ENCODE data around the gene MEGF6.

MEGF6 gene

DNA sequence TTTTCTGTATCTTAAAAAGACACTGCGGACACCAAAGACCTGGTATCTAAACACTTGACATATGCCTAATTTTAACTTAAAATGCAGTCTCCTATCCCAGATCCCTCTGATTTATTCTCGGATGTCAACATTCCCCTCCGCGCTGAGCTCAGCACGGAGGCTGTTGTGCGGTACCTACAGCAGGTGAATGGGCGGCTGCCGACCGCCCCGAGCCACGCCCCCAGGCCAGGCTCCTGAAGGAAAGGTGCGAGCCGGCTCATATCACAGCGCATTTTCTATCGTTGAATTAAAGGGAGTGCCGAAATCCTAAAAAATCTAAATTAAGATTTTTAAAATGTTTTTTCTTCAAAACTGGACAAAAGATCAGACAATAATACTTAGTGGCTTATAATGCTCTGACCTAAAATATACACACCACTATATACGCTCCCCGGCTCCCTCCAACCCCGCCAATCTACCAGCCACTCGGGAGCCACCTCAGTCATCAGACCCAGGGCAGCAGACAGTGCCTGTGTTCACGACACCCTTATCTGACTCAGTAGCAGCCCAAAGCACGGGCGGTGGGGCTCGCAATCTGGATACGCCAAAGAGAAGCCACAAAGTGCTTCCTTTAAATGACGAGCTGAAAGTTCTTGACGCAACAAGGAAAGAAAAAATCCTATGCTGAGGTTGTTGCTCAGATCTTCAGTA lies 34.5 kb upstream of the MEGF6 start:
- no peak for DNase-seq (ENCODE audit: low read depth)

DNA sequence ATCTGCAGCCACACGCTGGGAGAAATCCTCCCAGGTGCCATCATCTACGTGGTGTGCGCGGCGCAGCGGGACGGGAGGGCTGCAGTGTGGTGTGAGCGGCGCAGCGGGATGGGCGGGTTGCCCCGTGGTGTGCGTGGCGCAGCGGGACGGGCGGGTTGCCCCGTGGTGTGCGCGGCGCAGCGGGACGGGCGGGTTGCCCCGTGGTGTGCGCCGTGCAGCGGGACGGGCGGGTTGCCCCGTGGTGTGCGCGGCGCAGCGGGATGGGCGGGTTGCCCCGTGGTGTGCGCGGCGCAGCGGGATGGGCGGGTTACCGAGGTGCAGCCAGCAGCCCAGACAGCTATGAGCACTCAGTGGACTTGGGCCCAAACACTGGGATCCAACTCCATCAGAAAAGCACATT lies 33.9 kb upstream of the MEGF6 start:
- DNase-seq (ENCODE audit: low read depth) = no peak

DNA sequence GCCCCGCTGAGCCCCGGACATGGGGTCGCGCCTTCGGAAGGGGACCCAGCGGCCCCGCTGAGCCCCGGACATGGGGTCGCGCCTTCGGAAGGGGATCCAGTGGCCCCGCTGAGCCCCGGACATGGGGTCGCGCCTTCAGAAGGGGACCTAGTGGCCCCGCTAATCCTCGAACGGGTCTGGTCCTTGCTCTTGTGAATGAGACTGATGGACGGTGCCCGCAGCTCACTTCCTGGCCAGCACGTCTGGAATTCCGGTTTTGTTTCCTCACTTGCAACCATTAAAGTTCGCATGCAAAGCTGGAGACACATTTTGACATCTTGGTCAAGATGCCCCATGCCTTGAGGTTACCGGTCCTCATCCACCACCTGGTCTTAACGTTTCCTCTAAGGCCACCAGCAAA lies 33.0 kb upstream of the MEGF6 start:
- DNase-seq (ENCODE audit: low read depth) = no peak

DNA sequence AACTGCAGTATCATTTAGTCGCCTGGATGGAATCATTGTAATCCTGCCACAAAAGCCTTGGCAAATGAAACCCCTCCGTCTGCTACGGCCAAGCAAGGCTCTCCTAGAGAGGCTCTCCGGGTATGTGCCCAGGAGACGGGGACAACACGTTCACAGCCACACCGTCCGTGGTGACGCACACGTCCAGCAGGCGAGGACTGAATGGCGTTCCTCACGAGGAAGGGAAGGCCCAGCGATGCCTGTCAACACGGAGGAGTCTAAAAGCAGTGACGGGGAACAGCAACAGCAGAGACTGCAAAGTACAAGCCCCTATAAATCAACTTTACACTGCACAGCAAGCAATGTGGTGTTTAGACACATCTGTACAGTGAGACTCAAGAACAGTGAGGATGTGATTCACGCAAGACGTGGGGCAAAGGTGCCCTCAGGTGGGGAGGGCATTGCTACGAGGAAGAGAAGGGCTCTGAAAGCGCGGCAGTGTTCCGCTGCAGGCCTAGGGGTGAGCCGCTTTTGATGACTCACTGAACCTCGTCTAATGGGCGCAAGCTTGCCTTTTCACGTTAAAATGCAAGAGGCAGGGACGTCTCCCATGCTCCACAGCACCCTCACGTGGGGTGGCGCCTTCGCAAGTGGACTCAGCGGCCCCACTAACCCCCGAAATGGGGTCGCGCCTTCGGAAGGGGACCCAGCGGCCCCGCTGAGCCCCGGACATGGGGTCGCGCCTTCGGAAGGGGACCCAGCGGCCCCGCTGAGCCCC lies 31.8 kb upstream of the MEGF6 start:
- DNase-seq (ENCODE audit: low read depth) = no peak

DNA sequence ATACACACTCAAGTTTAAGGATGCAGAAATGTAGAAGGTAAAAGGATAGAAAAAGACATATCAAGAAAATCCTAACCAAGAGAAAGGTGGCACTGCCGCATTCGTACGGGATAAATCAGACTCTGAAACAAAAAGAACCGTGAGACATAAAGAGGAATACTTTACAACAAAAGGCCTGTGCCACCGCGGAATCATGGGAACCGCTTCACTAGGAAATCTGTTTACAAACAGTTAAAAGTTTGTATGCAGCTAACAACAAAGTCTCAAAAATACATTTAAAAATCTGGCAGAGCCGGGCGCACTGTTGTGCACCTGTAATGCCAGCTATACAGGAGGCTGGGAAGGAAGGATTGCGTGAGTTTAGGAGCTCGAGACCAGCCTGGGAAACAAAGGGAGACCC lies 30.5 kb upstream of the MEGF6 start:
- no peak for DNase-seq (ENCODE audit: low read depth)

DNA sequence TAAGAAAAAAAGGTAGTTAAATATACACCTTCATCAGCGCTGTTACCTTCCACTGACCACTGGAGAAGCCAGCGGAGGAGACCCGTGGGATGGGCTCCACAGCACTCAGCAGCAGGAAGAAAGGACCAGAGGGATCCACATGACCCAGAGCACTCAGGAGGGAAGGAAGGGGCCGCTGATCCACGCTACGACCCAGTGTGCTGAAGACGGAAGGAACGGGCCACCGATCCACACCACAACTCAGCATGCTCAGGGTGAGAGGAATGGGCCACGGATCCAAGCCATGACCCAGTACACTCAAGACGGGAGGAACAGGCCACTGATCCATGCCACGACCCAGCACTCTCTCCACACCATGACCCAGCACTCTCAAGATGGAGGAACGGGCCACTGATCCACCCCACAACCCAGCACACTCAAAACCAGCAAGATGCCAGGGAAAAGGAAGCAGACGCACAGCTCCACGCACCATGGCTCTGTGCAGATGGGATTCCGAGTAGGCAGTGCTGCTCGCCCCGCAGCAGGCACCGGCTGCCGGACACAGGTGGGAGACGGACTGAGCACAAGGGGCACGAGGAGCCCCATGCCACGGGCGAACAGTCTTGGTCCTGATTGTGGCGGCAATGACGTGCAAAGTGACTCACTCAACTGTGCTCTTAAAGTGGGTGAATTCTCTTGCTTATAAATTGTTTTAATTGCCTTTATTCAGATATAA lies 29.9 kb upstream of the MEGF6 start:
- DNase-seq (ENCODE audit: low read depth) = no peak

DNA sequence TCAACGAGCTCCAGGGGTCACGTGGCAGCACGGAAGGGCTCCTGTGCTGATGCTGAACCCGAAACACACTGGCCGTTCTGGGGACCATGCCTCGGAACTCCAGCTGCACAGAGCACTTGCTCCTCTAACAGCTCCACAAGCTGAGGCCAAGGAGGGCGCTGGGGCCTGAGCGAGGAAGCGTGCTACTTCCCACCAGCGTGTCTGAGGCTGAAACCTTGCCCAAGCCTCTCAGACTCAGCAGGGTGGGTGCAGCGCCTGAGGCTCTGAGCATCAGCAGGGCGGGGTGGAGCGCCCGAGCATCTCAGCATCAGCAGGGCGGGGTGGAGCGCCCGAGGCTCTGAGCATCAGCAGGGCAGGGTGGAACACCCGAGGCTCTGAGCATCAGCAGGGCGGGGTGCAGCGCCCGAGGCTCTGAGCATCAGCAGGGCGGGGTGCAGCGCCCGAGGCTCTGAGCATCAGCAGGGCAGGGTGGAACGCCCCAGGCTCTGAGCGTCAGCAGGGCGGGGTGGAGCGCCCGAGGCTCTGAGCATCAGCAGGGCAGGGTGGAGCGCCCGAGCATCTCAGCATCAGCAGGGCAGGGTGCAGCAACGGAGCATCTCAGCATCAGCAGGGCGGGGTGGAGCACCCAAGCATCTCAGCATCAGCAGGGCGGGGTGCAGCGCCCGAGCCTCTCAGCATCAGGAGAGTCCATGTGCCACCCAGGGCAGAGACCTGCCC lies 29.0 kb upstream of the MEGF6 start:
- DNase-seq (ENCODE audit: low read depth) = no peak

DNA sequence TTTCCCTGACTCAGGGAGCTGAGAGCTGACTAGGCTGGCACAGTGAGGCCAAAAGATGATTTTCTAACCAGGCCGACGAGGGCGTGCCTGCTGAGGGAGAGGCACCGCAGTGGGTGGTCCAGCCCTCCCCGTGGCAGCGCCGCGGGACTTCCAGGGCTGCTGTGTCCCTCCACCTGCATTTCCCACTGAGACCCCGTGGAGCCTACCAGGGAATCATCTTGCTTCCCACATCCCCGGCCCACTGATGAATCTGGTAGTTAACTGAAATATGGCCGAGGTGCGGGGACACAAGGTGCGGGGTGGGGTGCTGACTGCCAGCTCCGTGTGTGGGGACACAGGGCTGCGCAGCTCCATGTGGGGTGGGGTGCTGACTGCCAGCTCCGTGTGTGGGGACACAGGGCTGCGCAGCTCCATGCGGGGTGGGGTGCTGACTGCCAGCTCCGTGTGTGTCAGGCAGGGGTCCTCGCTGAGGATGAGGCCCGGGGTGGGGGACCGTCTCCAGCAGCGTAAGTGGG lies 28.1 kb upstream of the MEGF6 start:
- DNase-seq (ENCODE audit: low read depth) = no peak

DNA sequence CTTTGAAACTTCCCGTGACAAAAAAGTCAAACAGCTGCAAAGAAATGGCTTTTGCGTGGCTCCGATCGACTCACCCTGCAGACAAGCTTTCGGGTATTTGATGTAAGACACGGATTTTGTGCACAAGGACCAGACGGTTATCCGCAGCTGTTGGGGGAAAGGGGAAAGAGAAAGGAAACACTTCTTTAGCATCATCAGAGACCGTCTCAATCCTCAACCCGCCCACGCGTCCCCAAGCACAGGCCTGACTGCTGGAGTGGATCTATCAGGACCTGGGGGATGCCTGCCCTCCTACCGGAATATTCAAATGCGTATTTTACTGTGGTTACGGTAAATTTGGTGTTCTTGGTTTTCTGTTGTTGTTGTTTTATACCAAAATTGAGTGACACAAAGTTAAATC lies 27.4 kb upstream of the MEGF6 start:
- no peak for DNase-seq (ENCODE audit: low read depth)

DNA sequence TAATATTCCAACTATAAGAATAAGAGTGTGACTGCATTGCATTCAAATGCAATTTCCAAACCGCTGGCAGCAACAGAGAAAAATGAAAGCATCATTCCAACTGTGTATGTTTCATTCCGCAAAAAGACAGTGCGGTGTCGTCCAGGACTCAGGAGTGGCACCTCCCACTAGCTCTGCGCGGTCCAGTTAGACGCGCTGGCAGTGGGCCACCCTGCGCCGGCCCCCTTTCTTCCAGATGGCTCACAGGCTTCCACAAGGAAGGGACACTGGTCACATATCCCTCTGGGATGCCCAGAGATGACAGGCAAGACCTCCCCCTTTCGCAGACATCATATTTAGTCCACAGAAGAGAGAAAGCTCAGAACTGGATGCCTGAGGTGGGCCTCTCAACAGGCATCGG lies 26.7 kb upstream of the MEGF6 start:
- DNase-seq (ENCODE audit: low read depth) = no peak

DNA sequence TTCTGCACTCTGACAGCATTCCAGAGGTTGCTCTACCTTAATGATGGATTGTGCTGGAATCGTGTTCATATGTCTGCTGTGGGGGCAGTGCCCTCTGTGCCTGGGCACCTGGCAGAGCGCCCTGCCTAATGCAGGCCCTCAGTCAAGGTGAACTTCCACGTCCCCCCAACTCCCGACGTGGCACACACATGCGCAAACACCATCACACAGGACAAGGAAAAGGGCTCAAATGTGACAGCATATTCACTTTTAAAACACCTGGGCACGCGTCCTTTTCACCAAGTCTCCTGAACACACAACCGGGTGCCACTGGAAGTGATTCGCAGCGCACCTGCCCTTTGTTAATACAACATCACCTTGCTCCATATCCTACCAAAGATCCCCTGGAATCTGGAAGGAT lies 25.2 kb upstream of the MEGF6 start:
- no peak for DNase-seq (ENCODE audit: low read depth)

DNA sequence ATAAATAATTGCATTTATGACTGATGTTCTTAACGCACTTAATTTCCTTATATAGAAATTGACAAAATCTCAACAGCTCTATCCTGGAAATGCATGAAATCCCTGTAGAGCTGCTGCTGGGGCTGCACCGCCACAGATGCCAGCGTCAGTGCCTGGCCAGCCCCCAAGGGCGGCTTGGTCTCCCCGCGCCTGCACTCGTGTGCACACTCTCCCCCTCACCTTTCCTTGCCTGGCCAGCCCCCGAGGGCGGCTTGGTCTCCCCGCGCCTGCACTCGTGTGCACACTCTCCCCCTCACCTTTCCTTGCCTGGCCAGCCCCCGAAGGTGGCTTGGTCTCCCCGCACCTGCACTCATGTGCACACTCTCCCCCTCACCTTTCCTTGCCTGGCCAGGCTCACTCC lies 24.8 kb upstream of the MEGF6 start:
- DNase-seq (ENCODE audit: low read depth) = no peak

DNA sequence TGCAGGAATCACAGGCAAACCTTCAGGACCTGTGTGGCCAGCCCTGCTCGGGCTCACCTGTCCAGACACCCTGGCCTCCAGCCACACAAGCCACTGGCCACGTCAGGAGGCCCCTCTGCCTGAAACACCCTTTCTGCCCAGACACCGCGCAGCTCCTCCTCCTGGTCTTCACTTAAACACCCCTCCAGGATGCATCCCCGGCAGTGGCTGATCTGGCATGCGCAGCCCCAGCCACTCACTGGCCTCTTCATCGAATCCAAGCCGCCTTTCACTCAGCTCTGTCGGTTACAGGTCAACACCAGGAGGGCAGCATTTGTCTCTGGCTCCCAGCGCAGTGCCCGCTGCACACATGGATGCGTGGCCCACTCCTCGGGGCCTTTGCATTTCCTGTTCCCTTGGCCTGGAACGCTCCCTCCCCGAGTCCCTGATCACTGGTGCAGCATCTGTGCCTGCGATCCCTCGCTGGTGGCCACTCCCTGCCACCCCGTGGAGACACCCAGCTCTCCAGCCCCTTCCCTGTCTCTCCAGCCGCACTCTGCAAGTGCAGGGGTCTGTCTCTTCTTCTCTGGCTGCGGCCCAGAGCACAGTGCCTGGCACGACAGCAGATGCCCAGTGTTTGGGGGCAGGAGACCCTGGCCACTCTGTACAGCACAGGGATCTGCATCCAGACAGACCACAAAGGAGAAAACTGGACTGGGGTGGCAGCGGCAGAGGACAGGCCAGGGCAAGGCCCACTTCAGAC lies 22.9 kb upstream of the MEGF6 start:
- no peak for DNase-seq (ENCODE audit: low read depth)

DNA sequence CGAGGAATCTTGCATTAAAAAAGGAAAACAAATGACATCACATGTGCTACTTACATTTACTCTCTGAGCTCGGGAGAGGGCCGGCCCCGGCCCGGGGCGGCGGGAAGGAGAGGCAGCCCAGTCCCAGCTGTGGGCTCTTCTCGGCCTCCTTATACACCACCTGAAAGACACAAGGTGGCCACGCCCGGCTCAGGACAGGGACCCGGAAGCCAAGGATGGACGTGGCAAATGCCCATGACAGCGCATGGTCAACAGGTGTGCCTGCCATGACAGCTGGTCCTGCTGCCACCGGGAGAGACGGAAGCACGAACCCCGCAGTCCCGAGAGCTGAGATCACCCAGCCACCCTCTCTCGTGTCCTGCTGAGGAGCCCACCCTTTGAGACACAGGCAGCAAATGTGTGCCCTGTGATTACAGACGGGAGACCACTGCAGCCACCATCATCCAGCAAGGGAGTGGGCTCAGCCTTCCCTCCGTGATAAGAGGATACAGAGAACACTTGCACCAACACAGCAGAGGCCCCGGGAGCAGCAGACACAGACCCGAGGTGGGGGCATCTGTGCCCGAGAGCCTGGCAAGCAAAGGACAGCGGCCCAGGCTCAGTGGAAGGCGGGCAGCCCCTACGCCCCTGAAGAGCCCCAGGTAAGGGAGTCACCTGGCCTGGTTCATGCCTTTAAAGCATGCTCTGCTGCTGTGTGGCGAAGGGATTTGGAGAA lies 22.2 kb upstream of the MEGF6 start:
- no peak for DNase-seq (ENCODE audit: low read depth)

DNA sequence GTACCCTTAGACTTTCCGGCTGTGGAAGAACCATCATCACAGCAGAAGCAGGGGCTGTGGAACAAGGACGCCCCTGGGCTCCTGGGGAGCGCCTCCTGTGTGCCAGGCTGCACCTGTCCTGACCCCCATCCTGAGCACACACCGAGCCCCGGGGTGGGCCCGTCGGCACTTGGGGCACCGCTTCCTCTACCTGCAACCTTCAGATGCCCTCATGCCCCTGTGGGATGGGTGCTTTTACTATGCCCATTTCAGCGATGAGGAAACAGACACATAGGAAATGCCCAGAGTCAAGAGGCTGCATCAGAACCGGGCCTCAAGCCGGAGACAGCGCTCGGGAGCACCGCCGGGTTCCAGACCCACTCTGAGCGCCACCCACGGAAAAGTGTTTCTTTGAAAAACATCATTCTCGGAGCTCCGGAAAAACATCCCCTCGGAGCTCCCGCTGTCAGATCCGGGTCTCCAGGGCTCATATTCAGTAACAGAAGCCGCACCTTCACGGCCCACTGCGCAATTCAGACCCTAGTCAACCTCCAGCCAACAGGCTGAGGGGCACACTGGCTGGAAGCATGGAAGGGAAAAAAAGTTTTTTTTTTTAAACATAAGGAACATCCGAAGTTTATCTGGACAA lies 21.5 kb upstream of the MEGF6 start:
- DNase-seq (ENCODE audit: low read depth) = no peak

DNA sequence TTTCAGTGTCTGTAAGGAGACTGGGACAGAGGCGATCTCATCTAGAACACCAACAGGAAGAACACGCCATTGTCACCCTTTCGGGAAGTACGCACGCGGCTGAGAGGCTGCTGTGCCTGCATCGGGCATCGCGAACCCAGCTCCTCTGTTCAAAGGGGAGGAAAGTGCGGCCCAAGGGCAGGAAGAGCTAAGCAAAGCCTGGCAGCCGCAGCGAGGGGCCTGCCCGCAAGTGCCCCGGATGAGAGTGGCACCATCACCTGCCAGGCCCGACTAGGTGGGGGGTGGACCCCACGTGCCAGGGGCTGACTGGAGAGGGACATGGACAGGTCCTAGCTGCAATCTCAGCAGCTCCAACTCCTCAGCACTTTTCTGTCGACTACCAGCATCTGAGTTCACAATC lies 21.0 kb upstream of the MEGF6 start:
- no peak for DNase-seq (ENCODE audit: low read depth)

DNA sequence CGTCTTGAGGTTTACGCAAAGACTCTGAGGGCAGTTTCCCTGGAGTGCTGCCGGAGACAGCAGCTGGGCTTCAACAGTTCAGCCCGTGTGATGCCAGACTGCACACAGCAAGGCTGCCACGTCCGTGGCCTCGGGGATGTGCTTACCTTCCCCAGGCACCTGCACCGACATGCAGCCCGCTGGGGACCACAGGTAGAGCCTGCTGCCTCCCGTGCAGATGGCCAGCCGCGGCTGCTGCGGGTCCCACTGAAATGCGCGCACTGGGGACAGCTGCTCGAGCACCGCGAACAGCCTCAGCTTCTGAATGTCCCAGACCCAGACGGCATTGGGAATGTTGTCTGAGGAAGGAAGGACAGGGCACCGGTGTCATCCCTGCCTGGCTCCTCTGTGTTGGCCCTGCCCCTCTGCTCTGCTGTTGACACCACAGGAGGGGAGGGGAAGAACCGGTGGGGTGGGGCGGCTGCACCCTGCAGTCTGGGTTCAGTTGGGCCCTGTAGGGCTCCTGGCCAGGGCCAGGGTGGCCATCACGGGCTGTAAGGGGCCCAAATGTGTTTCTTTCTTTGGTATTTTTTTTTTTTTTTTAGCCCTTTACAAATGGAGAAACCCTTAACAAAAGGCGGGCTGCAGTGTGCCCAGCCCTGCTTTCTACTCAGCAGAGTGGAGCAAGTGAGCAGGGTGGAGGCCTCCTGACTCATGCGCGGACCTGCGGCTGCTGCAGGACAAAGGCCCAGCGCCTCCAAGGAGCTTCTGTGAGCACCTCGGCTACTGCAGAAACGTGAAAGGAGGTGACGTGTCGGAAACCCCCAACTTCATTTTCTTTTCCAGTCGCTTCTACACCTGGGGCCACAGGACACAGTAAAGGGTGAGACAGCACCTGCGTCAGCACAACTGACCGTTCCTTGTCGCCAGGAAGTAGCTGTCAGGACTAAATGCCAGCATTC lies 20.3 kb upstream of the MEGF6 start:
- no peak for DNase-seq (ENCODE audit: low read depth)

DNA sequence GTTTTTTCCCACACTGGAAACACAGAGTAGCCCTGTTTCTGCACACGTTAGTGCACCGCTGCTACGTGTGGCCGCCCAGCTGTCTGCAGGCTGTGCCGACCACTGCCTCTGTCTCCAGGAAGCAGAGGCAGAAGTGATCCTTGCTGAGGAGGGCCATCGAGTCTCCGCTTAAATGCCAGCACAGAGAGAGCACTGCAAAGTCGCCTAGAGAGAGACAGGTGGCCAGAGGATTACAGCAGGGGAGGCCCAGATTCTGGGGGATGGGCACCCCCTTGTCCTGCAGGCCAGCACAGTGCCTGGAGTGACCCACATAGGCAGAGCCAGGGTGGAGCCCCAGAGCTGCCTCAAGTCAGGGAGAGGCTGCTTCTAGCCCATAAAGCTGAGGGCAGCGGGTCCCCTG lies 19.6 kb upstream of the MEGF6 start:
- DNase-seq (ENCODE audit: low read depth) = no peak

DNA sequence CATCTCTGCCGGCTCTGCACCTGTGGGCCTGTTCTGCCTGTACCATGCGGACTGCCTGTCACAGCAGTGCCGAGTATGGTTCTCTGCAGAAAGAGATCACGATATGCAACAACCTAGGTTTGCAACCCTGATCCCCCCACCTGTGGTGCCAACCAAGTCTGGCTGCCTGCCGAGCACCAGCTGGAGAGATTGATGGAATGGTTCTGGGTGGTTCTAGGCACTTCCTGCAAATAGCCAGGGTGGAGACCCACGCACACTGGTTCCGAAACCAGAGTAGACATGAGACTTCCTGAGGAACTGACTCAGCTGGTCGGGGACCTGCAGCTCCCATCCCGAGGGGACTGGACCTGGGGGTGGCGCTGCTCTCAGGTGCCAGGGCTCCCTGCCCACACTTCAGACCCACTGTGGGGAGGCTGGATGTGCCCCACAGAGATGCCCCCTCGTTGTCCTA lies 18.9 kb upstream of the MEGF6 start:
- DNase-seq (ENCODE audit: low read depth) = no peak
